OCI-LY3 (cell line): ENCODE measurements around the gene GPR137.

ENCODE experiments used
- EZH2phosphoT487 ChIP-seq: fragments of 200-600 bp; shearing (Covaris generic); IDR thresholded peaks from 2 replicates; pipeline ENCODE4 v1.6.1; 2018; ENCODE audit warnings: antibody characterized with exemption, mixed run types, low read depth
- TF ChIP-seq, protein P1 (sequence below): fragments of 200-600, 300-600 bp; sonication (generic); IDR thresholded peaks from 2 replicates; pipeline ENCODE4 v1.5.1; 2014; ENCODE audit warnings: antibody characterized with exemption, low read length, low read depth

DNA sequence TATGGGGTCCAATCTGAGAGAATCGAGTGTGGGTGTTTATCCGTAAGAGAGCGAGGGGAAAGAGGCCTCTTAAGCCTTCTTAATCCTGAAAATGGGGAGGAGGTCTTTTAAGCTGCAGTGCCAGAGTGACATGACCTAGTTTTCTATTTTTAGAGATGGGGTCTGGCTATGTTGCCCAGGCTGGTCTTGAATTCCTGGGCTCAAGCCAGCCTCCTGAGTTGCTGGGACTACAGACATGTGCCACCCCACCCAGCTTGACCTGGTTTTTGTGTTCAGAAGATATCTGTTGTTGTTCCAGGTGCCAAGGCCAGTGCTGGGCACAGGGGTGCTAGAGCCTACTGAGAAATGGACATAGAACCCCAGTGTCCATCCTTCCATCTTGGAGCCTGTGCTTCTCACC is 2.6 kb upstream of the GPR137 start:
- TF ChIP-seq, protein P1, sequence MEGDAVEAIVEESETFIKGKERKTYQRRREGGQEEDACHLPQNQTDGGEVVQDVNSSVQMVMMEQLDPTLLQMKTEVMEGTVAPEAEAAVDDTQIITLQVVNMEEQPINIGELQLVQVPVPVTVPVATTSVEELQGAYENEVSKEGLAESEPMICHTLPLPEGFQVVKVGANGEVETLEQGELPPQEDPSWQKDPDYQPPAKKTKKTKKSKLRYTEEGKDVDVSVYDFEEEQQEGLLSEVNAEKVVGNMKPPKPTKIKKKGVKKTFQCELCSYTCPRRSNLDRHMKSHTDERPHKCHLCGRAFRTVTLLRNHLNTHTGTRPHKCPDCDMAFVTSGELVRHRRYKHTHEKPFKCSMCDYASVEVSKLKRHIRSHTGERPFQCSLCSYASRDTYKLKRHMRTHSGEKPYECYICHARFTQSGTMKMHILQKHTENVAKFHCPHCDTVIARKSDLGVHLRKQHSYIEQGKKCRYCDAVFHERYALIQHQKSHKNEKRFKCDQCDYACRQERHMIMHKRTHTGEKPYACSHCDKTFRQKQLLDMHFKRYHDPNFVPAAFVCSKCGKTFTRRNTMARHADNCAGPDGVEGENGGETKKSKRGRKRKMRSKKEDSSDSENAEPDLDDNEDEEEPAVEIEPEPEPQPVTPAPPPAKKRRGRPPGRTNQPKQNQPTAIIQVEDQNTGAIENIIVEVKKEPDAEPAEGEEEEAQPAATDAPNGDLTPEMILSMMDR: no peak
- TF ChIP-seq EZH2phosphoT487: no peak
